Endothelial cell of umbilical vein (primary cell): ENCODE measurements around the gene IRF2. TPM values are rescaled to one million over a fixed set of nuclear protein-coding genes. Genes with fewer than 3 reads are reported as not detected.
A peak's percentile ranks its signal among the peaks of the same experiment; 100 is the strongest.

Source experiments
- BruUV-seq: library from RNA; stranded (reverse); fragments of 400-500 nt; replicated peaks from 2 replicates; lab custom pipeline; 2021; lab: Mats Ljungman, UMichigan
- CTCF ChIA-PET: fragments of 300-600, 350-600 bp; sonication (Branson Sonifier 250); formaldehyde crosslinking; loops from one replicate; lab custom pipeline; 2021; ENCODE audit warnings: antibody characterized with exemption, inconsistent platforms; lab: Charles Lee
- POLR2A ChIA-PET: fragments of 300-600, 350-600 bp; sonication (Branson Sonifier 250); formaldehyde crosslinking; loops from one replicate; lab custom pipeline; 2021; ENCODE audit warnings: antibody characterized with exemption, inconsistent platforms; lab: Charles Lee
- DNase-seq: peaks from one replicate; pipeline ENCODE4 v3.0.0-alpha.2; 2011; ENCODE audit warnings: low read depth, low spot score
- FAIRE-seq: peaks from 2 replicates; lab custom pipeline; 2011; peaks lifted over from hg19 to GRCh38; lab: Jason Lieb, UNC
- H2AFZ ChIP-seq: 2 replicates; pipeline ENCODE4 v1.6.0; 2012; ENCODE audit warnings: low read depth, low read length, control low read depth, inconsistent platforms
- H3K27ac ChIP-seq: 2 replicates; pipeline ENCODE4 v1.5.1; 2011; ENCODE audit warnings: low read depth, mild to moderate bottlenecking, control low read depth, low read length, moderate library complexity; ENCODE audit not compliant: insufficient read depth
- H3K27me3 ChIP-seq, 2 experiments: 2 replicates each; pipeline versions ENCODE4 v1.6.0 to v1.6.1; 2011; ENCODE audit warnings: low read length in 2 of 2, mixed read lengths in 1 of 2; ENCODE audit not compliant: control insufficient read depth in 2 of 2, insufficient read depth in 2 of 2
- H3K36me3 ChIP-seq, 2 experiments: 2 replicates in 1 of 2; 3 replicates in 1 of 2; pipeline ENCODE4 v1.5.1; 2011; ENCODE audit warnings: low read length in 2 of 2, mild to moderate bottlenecking in 1 of 2, moderate library complexity in 1 of 2; ENCODE audit not compliant: control insufficient read depth in 2 of 2, insufficient read depth in 2 of 2; ENCODE audit errors: extremely low read depth in 1 of 2
- H3K4me1 ChIP-seq: 3 replicates; pipeline ENCODE4 v1.5.1; 2011; ENCODE audit warnings: mild to moderate bottlenecking, low read length; ENCODE audit not compliant: control insufficient read depth, insufficient read depth; ENCODE audit errors: extremely low read depth
- H3K4me2 ChIP-seq: 2 replicates; pipeline ENCODE4 v1.6.1; 2011; ENCODE audit warnings: low read length, control low read depth, mixed read lengths; ENCODE audit not compliant: insufficient read depth
- H3K4me3 ChIP-seq, 3 experiments: fragments of 200-600 bp in 1 of 3; sonication (generic), shearing (Covaris generic) in 1 of 3; replicated peaks in 1 of 3; 2 replicates each; pipeline ENCODE4 v1.5.1; 2011 to 2016; ENCODE audit warnings: control low read depth in 3 of 3, low read length in 3 of 3, mild to moderate bottlenecking in 2 of 3, inconsistent platforms in 1 of 3, low read depth in 1 of 3, moderate library complexity in 1 of 3; ENCODE audit not compliant: insufficient read depth in 1 of 3
- H3K79me2 ChIP-seq: 2 replicates; pipeline ENCODE4 v1.6.0; 2012; ENCODE audit warnings: low read length, inconsistent platforms; ENCODE audit not compliant: control insufficient read depth, insufficient read depth
- H3K9ac ChIP-seq: replicated peaks from 2 replicates; pipeline ENCODE3; 2011; ENCODE audit warnings: low read length, control low read depth; ENCODE audit not compliant: insufficient read depth; ENCODE audit errors: extremely low read depth
- H3K9me1 ChIP-seq: replicated peaks from 3 replicates; pipeline ENCODE4 v1.6.0; 2011; ENCODE audit warnings: mild to moderate bottlenecking, low read length; ENCODE audit not compliant: control insufficient read depth, insufficient read depth; ENCODE audit errors: extremely low read depth
- H3K9me3 ChIP-seq: replicated peaks from 2 replicates; pipeline ENCODE4 v1.5.1; 2012; ENCODE audit warnings: low read length, inconsistent platforms; ENCODE audit not compliant: control insufficient read depth, insufficient read depth
- H4K20me1 ChIP-seq: replicated peaks from 2 replicates; pipeline ENCODE3; 2011; ENCODE audit warnings: mild to moderate bottlenecking, low read length; ENCODE audit not compliant: control insufficient read depth, insufficient read depth; ENCODE audit errors: extremely low read depth
- EZH2 ChIP-seq: IDR thresholded peaks from 2 replicates; pipeline ENCODE4 v1.6.1; 2012; ENCODE audit warnings: borderline replicate concordance, low read depth, mild to moderate bottlenecking, moderate library complexity, low read length, inconsistent platforms; ENCODE audit not compliant: severe bottlenecking
- FOS ChIP-seq: IDR thresholded peaks from 2 replicates; pipeline ENCODE4 v1.6.1; 2011; ENCODE audit warnings: mild to moderate bottlenecking, low read length, moderate library complexity, borderline replicate concordance; ENCODE audit not compliant: insufficient read depth
- MYC ChIP-seq: IDR thresholded peaks from one replicate; pipeline ENCODE4 v1.6.1; 2011; ENCODE audit warnings: mild to moderate bottlenecking, low read depth, low read length
- dilution Hi-C: fragments of 300-500 bp; cut with MboI; formaldehyde crosslinking; loops from one replicate; pipeline ENCODE4 v1.15.0; 2019; ENCODE audit warnings: low sequenced_read_pairs; ENCODE audit not compliant: extremely low pct_ligation_motif_present
- intact Hi-C: fragments of 100-400 bp; cut with micrococcal nuclease; formaldehyde crosslinking; loops from one replicate; pipeline ENCODE4 v1.10.0; 2022
- polyA plus RNA-seq, 4 experiments: library from polyadenylated mRNA; depleted of rRNA in 3 of 4; stranded (reverse) in 3 of 4; unstranded in 1 of 4; fragments of >200 nt; gene quantifications; 2 replicates each; pipeline versions ENCODE4 v1.2.1 to v1.2.3, GENCODE V29; 2011 to 2012; ENCODE audit warnings: missing spikeins in 1 of 4
- total RNA-seq: library from RNA; stranded (reverse); gene quantifications from 2 replicates; pipeline ENCODE4 v1.2.3, GENCODE V29; 2021

IRF2 gene
- total and polyA plus RNA-seq, 2 donors (not counting 3 experiments of a cell fraction or from before 2014, with no cell fraction given) = 26.9 to 27.6 TPM

DNA sequence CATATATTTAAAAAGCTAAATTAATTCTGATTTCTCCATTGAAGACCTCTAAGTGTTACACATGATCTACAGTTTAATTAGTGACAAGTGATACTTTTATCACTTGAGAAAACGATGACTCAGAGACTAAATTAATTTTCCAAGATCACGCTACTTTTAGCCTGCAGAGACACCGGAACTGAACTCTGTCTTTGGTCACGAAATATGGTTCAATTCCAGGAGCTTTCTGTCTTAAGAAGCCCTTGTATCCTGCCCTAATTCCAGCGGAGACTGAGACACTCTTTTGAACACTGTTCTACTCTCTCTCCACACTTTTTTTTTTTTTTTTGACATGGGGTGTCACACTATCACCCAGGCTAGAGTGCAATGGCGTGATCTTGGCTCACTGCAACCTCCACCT is 63.6 kb downstream of the IRF2 start:
- Histone ChIP-seq H3K4me3 (no peak overlapping the region), H3K27me3 (no peaks in the 10 kb centered on the region), H3K27ac (no peak overlapping the region), H3K4me2 (no peak overlapping the region), H3K4me1 (peaks cover 25% of the 10 kb centered on the region), H2AFZ (no peak overlapping the region), H3K9me1 (no peaks in the 10 kb centered on the region), H3K36me3 (peaks cover 5 to 12% of the 10 kb centered on the region in 2 experiments), H3K79me2 (no peaks in the 10 kb centered on the region), H4K20me1 (no peaks in the 10 kb centered on the region), H3K9ac (no peak overlapping the region), H3K9me3 (no peaks in the 10 kb centered on the region)
- no TSS peak for BruUV-seq
- intact Hi-C loops = no loop called here
- POLR2A ChIA-PET = no interaction called here
- no peak for TF ChIP-seq FOS
- no peak for TF ChIP-seq EZH2
- no peak for DNase-seq
- peak; percentile 28 for FAIRE-seq
- dilution Hi-C loops = no loop called here
- CTCF ChIA-PET = interaction anchor here (1.4 to 3.0 kb wide), 2 partner anchors 123 to 147 kb away, joined by 3 to 11 read pairs; no protein-coding TSS in a partner anchor

- POLR2A ChIA-PET = no interaction called here
- Histone ChIP-seq H3K36me3 (peaks cover 8 to 15% of the 10 kb centered on the region in 2 experiments), H2AFZ (no peak overlapping the region), H3K9ac (no peak overlapping the region), H3K27me3 (no peaks in the 10 kb centered on the region), H3K79me2 (no peaks in the 10 kb centered on the region), H3K9me1 (no peaks in the 10 kb centered on the region), H3K4me2 (no peak overlapping the region), H3K27ac (no peak overlapping the region), H3K4me3 (no peak overlapping the region), H3K4me1 (peaks cover 25% of the 10 kb centered on the region), H3K9me3 (no peaks in the 10 kb centered on the region), H4K20me1 (no peaks in the 10 kb centered on the region)
- DNase-seq (no peak), FAIRE-seq (no peak)
- BruUV-seq = no TSS peak
- dilution Hi-C loops = no loop called here
- CTCF ChIA-PET = interaction anchor here (1.1 to 3.0 kb wide), 3 partner anchors 17 to 146 kb away, joined by 3 to 11 read pairs (median 4); no protein-coding TSS in a partner anchor
- intact Hi-C loops = loop anchor here (2.0 kb wide), 2 partner anchors 27 to 145 kb away; no protein-coding TSS in a partner anchor
- TF ChIP-seq MYC (no peak), FOS (no peak)
Observed at GRCh38 chr4:184409911-184410692, 64.2 kb downstream of the IRF2 start.
